Amniotic stem cell (primary cell): ENCODE results near the gene CCL16.
"Not testable (repeated sequence)": the region's sequence is repeated elsewhere in the genome, so short reads cannot be mapped to it uniquely, and the experiment has no call there.

ENCODE experiments used
- DNase-seq: peaks from one replicate; lab custom pipeline; 2025; lab: John Stamatoyannopoulos, UW

CCL16 gene

GRCh38 chr17:35981246-35981645 is at the start of gene CCL16:
CCL16 (minus strand) TSS chr17:35981497; CDS start chr17:35981420, 77 bp downstream.
- no peak for DNase-seq

GRCh38 chr17:36030956-36031355 is 49.7 kb upstream of the CCL16 start:
- no peak for DNase-seq

GRCh38 chr17:36027761-36028160 is 46.5 kb upstream of the CCL16 start:
- no peak for DNase-seq

- no peak for DNase-seq
These were observed 43.0 kb upstream of the CCL16 start for GRCh38 chr17:36024106-36024869.

GRCh38 chr17:36019423-36019822 is 38.1 kb upstream of the CCL16 start:
- no peak for DNase-seq

GRCh38 chr17:36017799-36018198 is 36.5 kb upstream of the CCL16 start, which contains the start of gene CCL23:
CCL23 (minus strand) TSS chr17:36017972; CDS start chr17:36017897, 75 bp downstream.
- DNase-seq: no peak

GRCh38 chr17:36016555-36016954 is 35.3 kb upstream of the CCL16 start:
- DNase-seq: no peak

GRCh38 chr17:36015895-36016294 is 34.6 kb upstream of the CCL16 start:
- not testable (repeated sequence) for DNase-seq

- DNase-seq: no peak
These were observed 33.6 kb upstream of the CCL16 start for GRCh38 chr17:36014946-36015345.

- DNase-seq: no peak
These were observed 29.9 kb upstream of the CCL16 start for GRCh38 chr17:36011201-36011600.

GRCh38 chr17:36008998-36009665 is 27.8 kb upstream of the CCL16 start:
- DNase-seq: no peak

- no peak for DNase-seq
These were observed 23.4 kb upstream of the CCL16 start for GRCh38 chr17:36004594-36005108.

- no peak for DNase-seq
These were observed 21.3 kb upstream of the CCL16 start for GRCh38 chr17:36002631-36003030.

- no peak for DNase-seq
These were observed 20.7 kb upstream of the CCL16 start for GRCh38 chr17:36001862-36002603.

- no peak for DNase-seq
These were observed 19.9 kb upstream of the CCL16 start, which contains the start of gene CCL15 for GRCh38 chr17:36001110-36001771. CCL15 (minus strand) TSS chr17:36001553; CDS start chr17:36001492, 61 bp downstream.

GRCh38 chr17:36000732-36001109 is 19.4 kb upstream of the CCL16 start:
- DNase-seq: no peak

GRCh38 chr17:35998756-35999155 is 17.5 kb upstream of the CCL16 start:
- no peak for DNase-seq

- DNase-seq: no peak
These were observed 16.8 kb upstream of the CCL16 start for GRCh38 chr17:35998018-35998545.

- DNase-seq: not testable (repeated sequence)
These were observed 14.0 kb upstream of the CCL16 start for GRCh38 chr17:35995346-35995745.

GRCh38 chr17:35991075-35991474 is 9.8 kb upstream of the CCL16 start:
- DNase-seq: no peak

GRCh38 chr17:35988164-35988563 is 6.9 kb upstream of the CCL16 start:
- no peak for DNase-seq

- DNase-seq: no peak
These were observed 5.3 kb upstream of the CCL16 start, which contains the start of gene CCL14 for GRCh38 chr17:35986643-35987042. CCL14 (minus strand) TSS chr17:35986729; CDS start chr17:35986649, 80 bp downstream.
